Tibial nerve (tissue), 4 donors: Measurements from ENCODE around the gene ABI3BP.

Source experiments
- EP300 ChIP-seq, 2 donors: sonication (generic); formaldehyde crosslinking; IDR thresholded peaks; one replicate each; pipeline ENCODE4 v1.6.1; 2017; ENCODE audit warnings: antibody characterized with exemption in 2 of 2, mild to moderate bottlenecking in 1 of 2
- TF ChIP-seq, protein P1 (sequence below), 5 experiments: fragments of 200-600 bp in 3 of 5; fragments of 450-650 bp in 2 of 5; sonication (generic) in 3 of 5; IDR thresholded peaks; one replicate each; pipeline ENCODE4 v1.5.1; 2016 to 2019; ENCODE audit warnings: antibody characterized with exemption in 5 of 5, mild to moderate bottlenecking in 3 of 5, moderate library complexity in 2 of 5

DNA sequence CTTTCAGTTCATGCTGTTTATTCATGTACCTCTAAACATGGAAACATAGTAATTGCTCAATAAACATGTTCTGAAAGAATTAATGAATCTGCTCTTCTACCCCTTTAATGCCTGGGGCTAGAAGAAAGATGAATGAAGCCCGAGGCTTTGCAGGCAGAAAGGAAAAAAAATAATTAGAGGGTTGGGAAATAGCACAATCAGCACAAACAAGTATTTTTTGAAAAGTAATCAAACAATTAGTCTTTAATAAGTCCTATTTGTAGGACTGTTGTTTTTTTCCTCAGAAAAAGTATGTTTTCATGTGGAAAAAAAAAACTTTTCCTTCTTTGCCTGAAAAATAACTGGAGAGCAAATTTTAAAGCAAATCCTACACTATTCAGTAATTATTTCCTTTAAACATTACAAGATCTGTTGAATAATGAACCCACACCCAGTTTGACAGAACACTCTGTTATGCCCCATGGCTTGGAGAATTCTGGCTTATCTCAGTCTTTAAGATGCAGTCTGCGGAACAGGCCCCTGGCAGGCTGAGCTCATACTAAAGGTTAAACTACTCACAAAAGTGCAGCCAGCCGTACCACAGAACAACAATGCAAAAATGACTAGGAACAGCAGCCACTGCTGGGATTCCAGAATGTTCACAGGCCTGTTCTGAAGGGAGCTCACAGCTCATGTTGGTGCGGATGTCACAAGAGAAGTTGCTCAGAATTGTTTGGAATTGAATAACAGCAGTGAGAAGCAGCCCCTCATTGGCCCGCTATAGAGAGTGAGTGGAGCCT, 79.2 kb downstream of the ABI3BP start:
- TF ChIP-seq, protein P1, sequence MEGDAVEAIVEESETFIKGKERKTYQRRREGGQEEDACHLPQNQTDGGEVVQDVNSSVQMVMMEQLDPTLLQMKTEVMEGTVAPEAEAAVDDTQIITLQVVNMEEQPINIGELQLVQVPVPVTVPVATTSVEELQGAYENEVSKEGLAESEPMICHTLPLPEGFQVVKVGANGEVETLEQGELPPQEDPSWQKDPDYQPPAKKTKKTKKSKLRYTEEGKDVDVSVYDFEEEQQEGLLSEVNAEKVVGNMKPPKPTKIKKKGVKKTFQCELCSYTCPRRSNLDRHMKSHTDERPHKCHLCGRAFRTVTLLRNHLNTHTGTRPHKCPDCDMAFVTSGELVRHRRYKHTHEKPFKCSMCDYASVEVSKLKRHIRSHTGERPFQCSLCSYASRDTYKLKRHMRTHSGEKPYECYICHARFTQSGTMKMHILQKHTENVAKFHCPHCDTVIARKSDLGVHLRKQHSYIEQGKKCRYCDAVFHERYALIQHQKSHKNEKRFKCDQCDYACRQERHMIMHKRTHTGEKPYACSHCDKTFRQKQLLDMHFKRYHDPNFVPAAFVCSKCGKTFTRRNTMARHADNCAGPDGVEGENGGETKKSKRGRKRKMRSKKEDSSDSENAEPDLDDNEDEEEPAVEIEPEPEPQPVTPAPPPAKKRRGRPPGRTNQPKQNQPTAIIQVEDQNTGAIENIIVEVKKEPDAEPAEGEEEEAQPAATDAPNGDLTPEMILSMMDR (IDR thresholded peaks at IDR 0.05) = no peak
- peak; percentile 35 to 59 for TF ChIP-seq EP300 (IDR thresholded peaks at IDR 0.05)
